Nephron (organoid): ENCODE results near the gene SLC22A17.
"Not testable (repeated sequence)": the region's sequence is repeated elsewhere in the genome, so short reads cannot be mapped to it uniquely, and the experiment has no call there.

Source experiments
- H3K27ac Mint-ChIP-seq, 3 experiments: 2 replicates each; pipeline ENCODE4 v1.8.0; 2020; ENCODE audit warnings: mixed read lengths in 3 of 3, mild to moderate bottlenecking in 2 of 3, moderate library complexity in 1 of 3
- H3K27me3 Mint-ChIP-seq: 2 replicates; pipeline ENCODE4 v1.8.0; 2021; ENCODE audit warnings: low read depth, mild to moderate bottlenecking, moderate library complexity, mixed read lengths
- H3K36me3 Mint-ChIP-seq: 2 replicates; pipeline ENCODE4 v1.8.0; 2020; ENCODE audit warnings: low read depth, mixed read lengths
- H3K4me1 Mint-ChIP-seq: 2 replicates; pipeline ENCODE4 v1.8.0; 2020; ENCODE audit warnings: mixed read lengths
- H3K4me3 Mint-ChIP-seq, 3 experiments: 2 replicates each; pipeline ENCODE4 v1.8.0; 2020; ENCODE audit warnings: mild to moderate bottlenecking in 3 of 3, mixed read lengths in 3 of 3, moderate library complexity in 2 of 3
- H3K9me3 Mint-ChIP-seq: 2 replicates; pipeline ENCODE4 v1.8.0; 2020; ENCODE audit warnings: mixed read lengths
- TF ChIP-seq, protein P1 (sequence below), 3 experiments: fragments of 200-600 bp; sonication (generic); IDR thresholded peaks; one replicate each; pipeline ENCODE4 v1.5.0; 2021; ENCODE audit warnings: antibody characterized with exemption in 3 of 3; ENCODE audit not compliant: unreplicated experiment in 3 of 3

SLC22A17 gene

DNA sequence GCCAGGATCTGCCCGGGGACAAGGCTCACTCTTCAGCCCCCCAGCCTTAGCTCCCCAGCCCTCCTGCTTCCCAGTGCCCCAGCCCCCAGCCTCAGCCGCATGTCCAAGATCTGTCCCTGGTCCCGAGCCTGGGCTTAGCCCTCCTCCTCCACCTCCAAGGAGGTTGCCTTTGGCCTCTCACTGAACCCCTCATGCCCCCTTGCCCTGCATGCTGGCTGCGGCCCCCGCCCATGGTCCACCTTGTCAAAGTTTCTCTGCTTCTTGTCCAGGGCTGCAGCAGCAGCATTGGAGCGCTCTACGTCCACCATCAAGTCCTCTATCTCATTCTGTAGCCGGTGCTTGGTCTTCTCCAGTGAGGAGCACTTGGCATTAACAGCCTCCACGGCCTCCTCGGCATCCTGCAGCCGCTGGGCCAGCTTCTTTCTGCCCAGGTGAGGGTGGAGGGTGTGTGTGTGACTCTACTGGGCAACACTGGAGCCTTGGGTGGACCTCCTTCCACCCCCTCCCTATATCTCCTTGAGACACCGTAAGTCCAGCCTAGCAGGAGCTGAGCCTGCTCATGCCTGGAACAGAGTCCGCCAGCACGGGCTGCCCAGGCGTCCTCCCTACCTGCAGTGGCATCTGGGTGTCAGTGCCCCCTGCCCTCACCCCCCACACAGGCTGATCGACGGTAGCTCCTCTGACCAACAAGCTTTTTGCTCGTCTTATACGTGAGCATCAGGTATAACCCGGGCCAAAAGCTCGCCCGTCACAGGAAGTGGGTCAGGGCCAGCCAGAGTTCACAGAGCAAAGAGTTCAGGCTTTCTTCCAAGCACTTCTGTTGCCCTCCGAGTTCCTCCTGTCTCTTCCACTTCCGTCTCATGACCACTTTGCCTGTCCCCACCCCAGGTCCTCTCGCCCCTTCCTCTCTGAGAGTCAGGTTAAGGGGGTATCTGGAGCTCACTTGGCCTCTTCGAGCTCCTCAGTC, 35.5 kb upstream of the SLC22A17 start:
- Mint-ChIP-seq H3K4me1 (peaks cover 6% of the 10 kb centered on the region), H3K36me3 (no peaks in the 10 kb centered on the region), H3K9me3 (no peaks in the 10 kb centered on the region), H3K27ac (no peak overlapping the region), H3K4me3 (no peak overlapping the region), H3K27me3 (peaks cover 11% of the 10 kb centered on the region)
- TF ChIP-seq, protein P1, sequence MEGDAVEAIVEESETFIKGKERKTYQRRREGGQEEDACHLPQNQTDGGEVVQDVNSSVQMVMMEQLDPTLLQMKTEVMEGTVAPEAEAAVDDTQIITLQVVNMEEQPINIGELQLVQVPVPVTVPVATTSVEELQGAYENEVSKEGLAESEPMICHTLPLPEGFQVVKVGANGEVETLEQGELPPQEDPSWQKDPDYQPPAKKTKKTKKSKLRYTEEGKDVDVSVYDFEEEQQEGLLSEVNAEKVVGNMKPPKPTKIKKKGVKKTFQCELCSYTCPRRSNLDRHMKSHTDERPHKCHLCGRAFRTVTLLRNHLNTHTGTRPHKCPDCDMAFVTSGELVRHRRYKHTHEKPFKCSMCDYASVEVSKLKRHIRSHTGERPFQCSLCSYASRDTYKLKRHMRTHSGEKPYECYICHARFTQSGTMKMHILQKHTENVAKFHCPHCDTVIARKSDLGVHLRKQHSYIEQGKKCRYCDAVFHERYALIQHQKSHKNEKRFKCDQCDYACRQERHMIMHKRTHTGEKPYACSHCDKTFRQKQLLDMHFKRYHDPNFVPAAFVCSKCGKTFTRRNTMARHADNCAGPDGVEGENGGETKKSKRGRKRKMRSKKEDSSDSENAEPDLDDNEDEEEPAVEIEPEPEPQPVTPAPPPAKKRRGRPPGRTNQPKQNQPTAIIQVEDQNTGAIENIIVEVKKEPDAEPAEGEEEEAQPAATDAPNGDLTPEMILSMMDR (IDR thresholded peaks at IDR 0.05; ENCODE audit: unreplicated experiment in 3 of 3): no peak

DNA sequence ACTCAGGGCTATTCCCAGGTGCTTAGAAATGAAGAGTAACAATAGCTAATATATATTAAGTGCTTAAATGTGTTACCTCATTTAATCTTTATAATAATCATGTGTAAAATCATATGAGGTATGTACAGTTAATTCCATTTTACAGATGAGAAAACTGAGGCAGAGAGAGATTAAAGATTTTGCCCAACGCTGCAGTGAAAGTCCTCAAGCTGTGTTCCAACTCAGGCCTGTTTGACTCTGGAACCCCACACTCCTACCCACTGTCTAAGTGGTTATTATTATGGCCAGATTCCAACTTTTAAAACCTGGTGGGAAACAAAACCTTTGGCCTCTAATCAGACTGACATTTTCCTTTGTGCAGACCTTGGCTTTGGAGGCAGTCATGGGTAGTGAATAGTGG, 34.3 kb upstream of the SLC22A17 start:
- Mint-ChIP-seq H3K9me3 (no peaks in the 10 kb centered on the region), H3K27ac (no peak overlapping the region), H3K36me3 (no peaks in the 10 kb centered on the region), H3K4me1 (peaks cover 6% of the 10 kb centered on the region), H3K4me3 (no peak overlapping the region), H3K27me3 (peaks cover 12% of the 10 kb centered on the region)
- TF ChIP-seq, protein P1 (IDR thresholded peaks at IDR 0.05; ENCODE audit: unreplicated experiment in 3 of 3): no peak

DNA sequence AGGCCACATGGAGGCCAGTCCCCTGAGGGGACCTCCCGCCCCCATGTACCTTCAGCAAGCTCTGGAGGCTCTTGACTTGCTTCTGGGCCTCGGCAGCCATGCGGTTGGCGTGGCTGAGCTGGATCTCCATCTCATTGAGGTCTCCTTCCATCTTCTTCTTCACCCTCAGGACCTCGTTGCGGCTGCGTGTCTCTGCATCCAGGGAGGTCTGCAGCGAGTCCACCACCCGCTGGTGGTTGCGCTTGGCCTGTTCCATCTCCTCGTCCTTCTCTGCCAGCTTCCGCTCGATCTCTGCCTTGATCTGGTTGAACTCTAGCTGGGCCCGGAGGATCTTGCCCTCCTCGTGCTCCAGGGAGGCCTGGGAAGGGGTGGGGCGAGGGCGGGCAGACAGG, 33.6 kb upstream of the SLC22A17 start:
- not testable (repeated sequence) for H3K36me3 Mint-ChIP-seq, H3K4me3 Mint-ChIP-seq, H3K27ac Mint-ChIP-seq, H3K9me3 Mint-ChIP-seq
- Mint-ChIP-seq H3K27me3 (peaks cover 14% of the 10 kb centered on the region), H3K4me1 (peaks cover 11% of the 10 kb centered on the region)

DNA sequence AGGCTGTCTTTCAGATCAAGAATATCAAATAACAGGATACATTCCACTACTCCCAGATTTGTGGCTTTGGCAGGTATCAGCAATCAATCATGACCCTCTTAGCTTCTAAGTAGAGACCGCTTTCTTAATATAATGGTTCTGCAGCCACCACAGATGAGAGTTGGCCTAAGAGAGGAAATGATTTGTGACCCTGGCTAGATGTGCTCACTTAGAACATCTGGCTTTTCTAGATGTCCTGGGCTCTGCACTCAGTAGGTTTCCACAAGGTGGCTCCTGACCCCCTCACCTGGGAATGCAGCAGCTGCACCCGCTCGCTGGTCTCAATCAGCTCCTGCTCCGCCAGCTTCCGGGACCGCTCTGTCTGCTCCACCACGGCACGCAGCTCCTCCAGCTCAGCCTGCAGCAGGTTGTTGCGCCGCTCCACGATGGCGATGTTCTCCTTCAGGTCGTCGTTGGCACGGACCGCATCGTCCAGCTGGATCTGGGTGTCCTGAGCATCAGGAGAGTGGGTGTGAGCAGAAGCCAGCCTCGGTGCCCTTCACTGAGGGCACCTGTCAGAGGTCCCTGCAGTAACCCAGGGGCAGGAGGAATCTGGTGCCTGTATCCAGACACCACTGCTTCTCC, 33.1 kb upstream of the SLC22A17 start:
- H3K4me1 Mint-ChIP-seq: peaks cover 15% of the 10 kb centered on the region
- H3K27ac Mint-ChIP-seq: no peak overlapping the region
- no peaks in the 10 kb centered on the region for H3K36me3 Mint-ChIP-seq
- peaks cover 14% of the 10 kb centered on the region for H3K27me3 Mint-ChIP-seq
- H3K4me3 Mint-ChIP-seq: no peak overlapping the region
- TF ChIP-seq, protein P1 (IDR thresholded peaks at IDR 0.05; ENCODE audit: unreplicated experiment in 3 of 3): no peak
- H3K9me3 Mint-ChIP-seq: no peaks in the 10 kb centered on the region

DNA sequence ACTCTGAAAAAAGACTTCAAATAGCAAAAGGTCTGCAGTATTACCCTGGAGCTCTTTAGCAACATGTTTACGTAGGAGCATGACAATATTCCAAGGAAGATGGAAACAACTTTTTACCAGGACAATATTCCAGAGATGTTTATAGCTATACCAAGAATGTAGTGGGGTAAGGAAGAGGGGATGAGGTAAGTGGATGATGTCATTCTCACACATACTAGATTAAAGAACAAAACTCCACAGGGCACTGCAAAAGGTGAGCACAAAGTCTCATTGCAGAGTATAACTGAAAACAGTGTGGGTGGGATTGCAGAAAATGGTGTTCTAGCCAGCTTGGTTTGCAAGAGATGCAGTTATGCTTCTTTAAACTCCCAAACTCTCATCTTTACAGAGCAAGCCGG, 32.6 kb upstream of the SLC22A17 start:
- H3K4me3 Mint-ChIP-seq: no peak overlapping the region
- peaks cover 17% of the 10 kb centered on the region for H3K27me3 Mint-ChIP-seq
- H3K36me3 Mint-ChIP-seq: no peaks in the 10 kb centered on the region
- TF ChIP-seq, protein P1 (IDR thresholded peaks at IDR 0.05; ENCODE audit: unreplicated experiment in 3 of 3): no peak
- H3K9me3 Mint-ChIP-seq: no peaks in the 10 kb centered on the region
- H3K4me1 Mint-ChIP-seq: peaks cover 18% of the 10 kb centered on the region
- no peak overlapping the region for H3K27ac Mint-ChIP-seq

DNA sequence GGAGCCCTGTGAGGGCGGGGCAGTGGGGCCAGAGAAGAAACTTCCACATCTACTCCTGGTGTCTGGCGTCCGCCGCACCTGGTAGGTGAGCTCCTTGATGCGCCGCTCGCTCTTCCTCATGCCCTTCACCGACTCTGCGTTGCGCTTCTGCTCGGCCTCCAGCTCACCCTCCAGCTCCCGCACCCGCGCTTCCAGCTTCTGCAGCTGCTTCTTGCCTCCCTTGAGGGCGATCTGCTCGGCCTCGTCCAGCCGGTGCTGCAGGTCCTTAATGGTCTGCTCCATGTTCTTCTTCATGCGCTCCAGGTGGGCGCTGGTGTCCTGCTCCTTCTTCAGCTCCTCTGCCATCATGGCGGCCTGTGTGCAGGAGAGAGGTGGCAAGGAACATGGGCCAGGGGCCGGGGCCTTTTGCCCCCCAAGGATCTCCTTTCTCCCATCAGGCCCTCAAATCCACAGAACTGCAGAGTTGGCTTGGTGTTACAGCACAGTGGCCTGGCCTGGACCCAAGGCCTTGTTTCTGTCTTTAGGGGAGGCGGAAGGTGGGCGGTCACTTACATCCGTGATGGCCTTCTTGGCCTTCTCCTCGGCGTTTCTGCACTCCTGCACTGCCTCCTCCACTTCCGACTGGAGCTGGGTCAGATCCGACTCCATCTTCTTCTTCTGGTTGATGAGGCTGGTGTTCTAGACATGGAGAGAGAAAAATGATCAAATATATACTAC, 31.8 kb upstream of the SLC22A17 start:
- Mint-ChIP-seq H3K4me3 (no peak overlapping the region), H3K4me1 (peaks cover 18% of the 10 kb centered on the region), H3K27ac (no peak overlapping the region), H3K27me3 (peaks cover 13% of the 10 kb centered on the region), H3K36me3 (no peaks in the 10 kb centered on the region), H3K9me3 (no peaks in the 10 kb centered on the region)
- TF ChIP-seq, protein P1 (IDR thresholded peaks at IDR 0.05; ENCODE audit: unreplicated experiment in 3 of 3): no peak
